ENCODE results near the gene PBX2. TPM values are rescaled to one million over a fixed set of nuclear protein-coding genes. Genes with fewer than 3 reads are reported as not detected.

PBX2 gene
- total RNA-seq, 1 donor: 35.4 TPM

DNA sequence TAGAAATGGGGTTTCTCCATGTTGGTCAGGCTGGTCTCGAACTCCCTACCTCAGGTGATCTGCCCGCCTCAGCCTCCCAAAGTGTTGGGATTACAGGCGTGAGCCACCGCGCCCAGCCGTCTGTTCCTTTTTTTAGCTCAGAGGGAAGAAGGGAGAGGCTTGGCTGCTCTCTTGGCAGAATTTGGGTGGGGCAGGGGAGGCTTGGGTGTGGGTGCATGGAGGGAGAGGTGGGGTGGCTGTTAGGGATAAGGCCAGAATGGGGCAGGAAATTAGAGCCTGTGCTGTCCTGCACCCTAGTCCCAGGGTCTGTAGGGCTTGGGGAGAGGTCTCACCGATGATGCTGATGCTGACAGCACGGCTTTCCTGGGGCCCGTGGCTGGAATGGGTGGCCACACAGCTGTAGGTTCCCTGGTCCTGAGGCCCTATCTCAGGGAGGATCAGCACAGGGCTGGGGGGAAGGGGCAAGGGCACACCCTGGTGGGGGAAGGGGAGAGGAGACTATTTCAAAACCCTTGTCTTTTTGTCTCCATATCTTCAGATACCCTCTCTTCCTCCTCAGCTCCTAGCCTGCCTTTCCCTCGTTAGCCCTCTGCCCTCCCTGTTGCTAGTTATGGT lies 8.0 kb downstream of the PBX2 start:
- TF ChIP-seq, protein P1, sequence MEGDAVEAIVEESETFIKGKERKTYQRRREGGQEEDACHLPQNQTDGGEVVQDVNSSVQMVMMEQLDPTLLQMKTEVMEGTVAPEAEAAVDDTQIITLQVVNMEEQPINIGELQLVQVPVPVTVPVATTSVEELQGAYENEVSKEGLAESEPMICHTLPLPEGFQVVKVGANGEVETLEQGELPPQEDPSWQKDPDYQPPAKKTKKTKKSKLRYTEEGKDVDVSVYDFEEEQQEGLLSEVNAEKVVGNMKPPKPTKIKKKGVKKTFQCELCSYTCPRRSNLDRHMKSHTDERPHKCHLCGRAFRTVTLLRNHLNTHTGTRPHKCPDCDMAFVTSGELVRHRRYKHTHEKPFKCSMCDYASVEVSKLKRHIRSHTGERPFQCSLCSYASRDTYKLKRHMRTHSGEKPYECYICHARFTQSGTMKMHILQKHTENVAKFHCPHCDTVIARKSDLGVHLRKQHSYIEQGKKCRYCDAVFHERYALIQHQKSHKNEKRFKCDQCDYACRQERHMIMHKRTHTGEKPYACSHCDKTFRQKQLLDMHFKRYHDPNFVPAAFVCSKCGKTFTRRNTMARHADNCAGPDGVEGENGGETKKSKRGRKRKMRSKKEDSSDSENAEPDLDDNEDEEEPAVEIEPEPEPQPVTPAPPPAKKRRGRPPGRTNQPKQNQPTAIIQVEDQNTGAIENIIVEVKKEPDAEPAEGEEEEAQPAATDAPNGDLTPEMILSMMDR (IDR thresholded peaks at IDR 0.05; ENCODE audit: insufficient read depth, low read depth, low read length): no peak
- no peak overlapping the region for H3K4me3 ChIP-seq (ENCODE audit: low read depth, low read length)
- DNase-seq (ENCODE audit: low read depth): no peak

GRCh38 chr6:32181148-32181702 lies 8.8 kb downstream of the PBX2 start:
- no peak for DNase-seq (ENCODE audit: low read depth)
- no peak overlapping the region for H3K4me3 ChIP-seq (ENCODE audit: low read depth, low read length)
- TF ChIP-seq, protein P1 (IDR thresholded peaks at IDR 0.05; ENCODE audit: insufficient read depth, low read depth, low read length): no peak

DNA sequence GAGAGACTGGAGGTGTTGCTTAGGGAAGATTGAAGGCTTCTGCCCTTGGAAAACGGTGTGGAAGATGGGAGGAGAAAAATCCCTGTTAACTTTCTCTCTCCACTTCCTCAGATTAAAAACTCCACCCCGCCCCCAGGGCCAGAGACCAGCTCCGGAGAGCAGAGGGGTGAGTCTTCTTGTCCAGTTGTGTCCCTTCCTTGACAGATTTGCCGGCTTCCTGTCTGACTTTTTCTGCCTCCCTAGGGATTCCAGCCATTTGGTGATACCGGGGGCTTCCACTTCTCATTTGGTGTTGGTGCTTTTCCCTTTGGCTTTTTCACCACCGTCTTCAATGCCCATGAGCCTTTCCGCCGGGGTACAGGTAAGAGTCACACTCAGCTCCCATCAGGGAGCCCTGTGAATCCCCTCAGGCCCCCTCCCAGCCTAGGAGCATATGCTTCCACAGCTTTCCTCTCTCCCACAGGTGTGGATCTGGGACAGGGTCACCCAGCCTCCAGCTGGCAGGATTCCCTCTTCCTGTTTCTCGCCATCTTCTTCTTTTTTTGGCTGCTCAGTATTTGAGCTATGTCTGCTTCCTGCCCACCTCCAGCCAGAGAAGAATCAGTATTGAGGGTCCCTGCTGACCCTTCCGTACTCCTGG lies 10.1 kb downstream of the PBX2 start:
- TF ChIP-seq, protein P1 (IDR thresholded peaks at IDR 0.05; ENCODE audit: insufficient read depth, low read depth, low read length): no peak
- H3K4me3 ChIP-seq (ENCODE audit: low read depth, low read length): no peak overlapping the region
- DNase-seq (ENCODE audit: low read depth): no peak

- H3K4me3 ChIP-seq (ENCODE audit: low read depth, low read length): peak overlapping the region; percentile 92
- DNase-seq (ENCODE audit: low read depth): no peak
- TF ChIP-seq, protein P1 (IDR thresholded peaks at IDR 0.05; ENCODE audit: insufficient read depth, low read depth, low read length): no peak
These were observed 11.2 kb downstream of the PBX2 start for GRCh38 chr6:32178547-32179440.

GRCh38 chr6:32177788-32178546 lies 12.0 kb downstream of the PBX2 start, which contains the start of gene RNF5:
TSS of gene RNF5 (plus strand) at chr6:32178405. CDS start at chr6:32178512, 107 bp downstream.
- TF ChIP-seq, protein P1 (IDR thresholded peaks at IDR 0.05; ENCODE audit: insufficient read depth, low read depth, low read length): no peak
- peak within 1 kb of the TSS; percentile 92 for H3K4me3 ChIP-seq (ENCODE audit: low read depth, low read length)
- DNase-seq (ENCODE audit: low read depth): peak; percentile 100
